Activated T-cell treated with anti-CD3 and anti-CD28 coated beads for 24 hours (primary cell): ENCODE results near the gene RIOK1.
"Not testable (repeated sequence)": the region's sequence is repeated elsewhere in the genome, so short reads cannot be mapped to it uniquely, and the experiment has no call there.

ENCODE experiments used
- DNase-seq: peaks from one replicate; pipeline ENCODE4 v3.0.0-alpha.2; 2020; ENCODE audit warnings: low read depth

RIOK1 gene

GRCh38 chr6:7441048-7441775 lies 51.6 kb downstream of the RIOK1 start:
- no peak for DNase-seq

- DNase-seq = no peak
Measured at GRCh38 chr6:7442467-7442866, 52.9 kb downstream of the RIOK1 start.

- DNase-seq = no peak
Measured at GRCh38 chr6:7445101-7445500, 55.5 kb downstream of the RIOK1 start.

- DNase-seq = no peak
Measured at GRCh38 chr6:7445885-7446461, 56.4 kb downstream of the RIOK1 start.

GRCh38 chr6:7446619-7447325 lies 57.2 kb downstream of the RIOK1 start:
- no peak for DNase-seq

- DNase-seq = no peak
Measured at GRCh38 chr6:7448232-7448631, 58.6 kb downstream of the RIOK1 start.

GRCh38 chr6:7449018-7449417 lies 59.4 kb downstream of the RIOK1 start:
- DNase-seq = no peak

GRCh38 chr6:7451326-7451725 lies 61.7 kb downstream of the RIOK1 start:
- DNase-seq = no peak

- DNase-seq = no peak
Measured at GRCh38 chr6:7452898-7453297, 63.3 kb downstream of the RIOK1 start.

- no peak for DNase-seq
Measured at GRCh38 chr6:7454696-7455358, 65.2 kb downstream of the RIOK1 start.

GRCh38 chr6:7456302-7456701 lies 66.7 kb downstream of the RIOK1 start:
- DNase-seq = not testable (repeated sequence)

GRCh38 chr6:7461416-7461815 lies 71.8 kb downstream of the RIOK1 start:
- no peak for DNase-seq

- no peak for DNase-seq
Measured at GRCh38 chr6:7463785-7464184, 74.2 kb downstream of the RIOK1 start.

- DNase-seq = no peak
Measured at GRCh38 chr6:7467007-7467897, 77.6 kb downstream of the RIOK1 start.
